HG02678 (cell line): ENCODE measurements around the gene FGFR2.

Experiments
- ATAC-seq: cut with Tn5 transposase; IDR thresholded peaks from one replicate; pipeline ENCODE4 v1.9.1; 2021; ENCODE audit warnings: mild to moderate bottlenecking, moderate library complexity; ENCODE audit not compliant: unreplicated experiment

The FGFR2 gene

GRCh38 chr10:121497513-121498470 is 100.5 kb downstream of the FGFR2 start:
- ATAC-seq = no peak

GRCh38 chr10:121495719-121496118 is 102.5 kb downstream of the FGFR2 start:
- no peak for ATAC-seq

- ATAC-seq = no peak
Observed at GRCh38 chr10:121494296-121494695, 103.9 kb downstream of the FGFR2 start.

DNA sequence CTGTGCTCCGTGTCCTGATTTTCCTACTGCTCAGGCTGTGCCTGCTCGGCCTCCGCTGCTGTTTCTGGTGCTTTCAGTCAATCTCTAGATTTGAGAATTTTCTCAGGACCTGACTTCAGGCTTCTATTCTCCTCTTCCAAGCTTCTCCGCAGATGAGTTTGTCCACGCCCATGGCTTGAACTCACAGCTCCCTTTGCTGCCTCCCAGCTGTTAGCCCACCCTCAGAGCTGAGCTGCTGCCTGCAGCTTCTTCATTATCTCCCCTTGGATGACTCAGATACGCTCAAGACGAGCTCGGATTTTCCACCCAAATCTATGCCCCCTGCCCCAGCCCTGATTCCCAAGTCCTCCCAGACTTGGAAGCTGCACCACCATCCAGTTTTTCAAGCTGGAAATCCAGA is 104.7 kb downstream of the FGFR2 start:
- ATAC-seq = no peak

DNA sequence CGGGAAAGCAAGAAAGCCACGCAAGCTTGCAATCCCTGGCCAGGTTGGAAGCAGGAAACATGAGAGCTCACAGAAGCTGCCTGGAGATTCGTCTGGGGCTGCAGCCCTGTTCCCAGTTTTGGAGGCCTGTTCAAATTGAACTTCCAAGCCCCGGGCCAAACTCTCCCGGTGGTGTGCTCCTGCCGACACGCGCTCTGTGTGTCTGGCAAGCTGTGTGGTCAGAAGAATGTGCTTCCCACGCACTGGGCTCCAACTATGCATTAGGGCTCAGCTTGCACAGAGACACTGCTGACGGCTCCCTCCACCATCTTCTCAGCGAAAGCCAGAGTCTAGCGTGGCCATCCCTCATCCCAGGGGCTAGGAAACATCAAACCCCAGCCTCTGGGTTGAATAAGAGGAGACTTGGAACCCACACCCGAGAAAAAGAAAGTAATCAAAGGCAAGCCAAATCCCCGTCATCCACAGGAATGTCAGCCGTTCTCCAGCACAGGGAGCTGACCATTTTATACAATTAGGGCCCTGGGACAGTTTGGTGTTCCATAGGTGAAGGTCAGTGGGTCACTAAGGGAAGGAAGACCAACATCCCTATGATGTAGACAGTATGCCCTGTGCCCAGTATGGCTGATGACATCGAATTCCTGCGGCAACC is 107.2 kb downstream of the FGFR2 start:
- ATAC-seq = no peak

- ATAC-seq = no peak
Observed at GRCh38 chr10:121485436-121486139, 112.7 kb downstream of the FGFR2 start.

GRCh38 chr10:121484816-121485215 is 113.4 kb downstream of the FGFR2 start:
- no peak for ATAC-seq

GRCh38 chr10:121484401-121484800 is 113.8 kb downstream of the FGFR2 start:
- no peak for ATAC-seq

DNA sequence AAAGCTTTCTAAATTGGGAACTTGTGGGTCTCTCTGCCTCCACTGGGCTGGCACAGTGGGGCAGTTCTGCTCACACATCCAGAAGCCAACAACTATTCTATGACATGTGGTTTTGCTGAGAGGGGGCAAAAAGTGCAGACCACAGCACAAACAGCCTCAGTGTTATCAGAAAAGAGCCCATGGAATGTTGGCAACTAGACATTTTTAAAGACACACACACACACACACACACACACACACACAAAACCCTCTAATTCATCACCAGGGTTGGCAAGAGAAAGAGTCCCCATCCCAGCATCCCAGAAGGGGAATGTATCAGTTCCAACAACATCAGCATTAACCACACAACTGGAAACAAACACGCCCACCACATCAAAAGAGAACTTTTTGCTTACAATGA is 117.1 kb downstream of the FGFR2 start:
- ATAC-seq = no peak

DNA sequence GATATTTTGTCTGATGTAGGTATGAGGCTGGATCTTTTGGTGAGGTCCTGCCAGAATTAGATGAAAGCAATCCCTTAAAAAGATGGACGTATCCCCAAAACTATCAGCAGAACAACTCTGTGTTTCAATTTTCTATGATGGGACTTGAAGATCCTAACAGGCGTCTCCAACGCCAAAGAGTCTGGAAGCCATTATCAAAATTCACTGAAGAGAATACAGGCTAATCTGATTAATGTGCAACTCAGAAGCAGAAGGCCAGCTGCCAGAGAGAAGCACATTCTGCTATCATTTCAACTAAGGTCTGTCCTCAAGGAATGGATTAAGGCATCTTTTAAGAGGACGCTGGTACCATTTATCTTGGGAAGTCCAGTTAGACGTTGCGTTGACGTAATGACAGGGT is 119.7 kb downstream of the FGFR2 start:
- ATAC-seq = no peak

DNA sequence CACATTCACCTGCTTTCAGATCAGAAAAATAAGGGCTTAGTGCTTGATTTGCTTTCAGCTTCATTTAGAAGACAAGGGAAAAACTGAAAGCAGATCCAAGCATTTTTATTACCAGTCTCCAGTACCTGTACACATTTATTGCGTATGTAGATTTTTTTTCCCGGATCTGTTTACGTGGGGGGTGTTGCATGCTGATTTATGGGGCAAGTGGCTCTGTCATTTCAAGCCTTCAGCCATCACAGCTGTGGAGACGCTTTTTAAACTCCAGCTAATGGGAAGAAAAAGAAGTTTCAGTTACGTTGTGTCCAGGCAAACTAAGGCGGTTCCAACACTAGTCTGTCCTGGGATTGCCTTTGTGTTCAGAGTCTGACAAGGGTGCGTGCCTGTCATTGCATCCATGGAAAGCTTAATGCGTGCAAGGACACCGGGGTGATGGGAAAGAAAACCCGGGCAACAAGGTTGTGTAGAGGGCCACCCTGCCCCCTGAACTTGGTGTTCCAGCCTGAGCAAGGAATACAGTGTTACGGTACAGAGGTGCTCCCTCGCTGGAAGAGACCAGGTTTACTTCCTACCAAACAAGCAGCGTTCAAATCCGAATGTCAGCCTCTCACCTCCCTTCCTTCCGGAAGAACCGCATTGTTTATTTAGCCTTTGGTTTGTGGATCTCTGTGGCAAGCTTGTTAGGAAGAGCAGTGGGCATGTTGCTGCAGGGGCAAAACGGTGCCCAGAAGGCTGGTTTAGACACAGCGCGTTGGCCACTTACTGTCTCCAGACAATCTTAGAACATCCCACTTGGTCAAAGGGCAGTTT is 128.2 kb downstream of the FGFR2 start:
- no peak for ATAC-seq

GRCh38 chr10:121468726-121469125 is 129.5 kb downstream of the FGFR2 start:
- ATAC-seq = no peak

DNA sequence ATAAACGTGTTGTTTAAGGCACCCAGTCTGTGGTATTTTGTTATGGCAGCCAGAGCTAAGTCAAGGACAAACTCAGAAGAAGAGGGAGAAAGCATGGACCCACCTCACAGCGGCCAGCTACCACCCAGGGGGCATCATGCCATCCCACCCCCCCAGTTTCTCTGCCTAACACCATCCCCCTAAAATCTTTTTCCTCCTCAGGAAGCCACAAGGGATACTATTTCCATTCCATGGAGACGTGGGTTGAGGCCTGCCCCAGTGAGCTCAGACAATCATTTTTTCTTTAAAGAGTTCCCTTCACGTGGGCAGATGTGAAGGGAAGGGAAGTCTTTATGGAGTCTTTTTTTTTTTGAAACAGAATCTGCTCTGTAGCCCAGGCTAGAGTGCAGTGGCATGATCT is 131.8 kb downstream of the FGFR2 start:
- ATAC-seq = no peak

DNA sequence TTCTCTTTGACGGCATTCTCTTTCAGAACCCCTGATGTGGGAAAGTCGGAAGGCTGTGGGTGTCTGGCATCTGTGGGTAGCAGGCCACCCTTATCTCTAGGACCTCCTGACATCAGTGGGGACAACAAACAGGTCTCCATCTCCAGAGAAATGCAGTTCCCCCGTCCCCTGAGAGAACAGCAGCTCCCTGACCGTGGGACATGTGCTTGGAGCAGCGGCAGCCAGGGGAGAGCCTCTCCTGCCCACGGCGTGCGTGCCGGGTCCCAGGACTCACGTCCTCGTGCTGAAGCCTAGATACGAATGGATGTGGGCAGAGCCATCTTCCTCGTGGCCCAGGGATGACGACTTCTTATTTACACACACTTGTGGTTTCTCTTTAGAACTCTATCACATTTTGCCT is 133.0 kb downstream of the FGFR2 start:
- ATAC-seq = no peak

GRCh38 chr10:121464517-121464916 is 133.7 kb downstream of the FGFR2 start:
- no peak for ATAC-seq

DNA sequence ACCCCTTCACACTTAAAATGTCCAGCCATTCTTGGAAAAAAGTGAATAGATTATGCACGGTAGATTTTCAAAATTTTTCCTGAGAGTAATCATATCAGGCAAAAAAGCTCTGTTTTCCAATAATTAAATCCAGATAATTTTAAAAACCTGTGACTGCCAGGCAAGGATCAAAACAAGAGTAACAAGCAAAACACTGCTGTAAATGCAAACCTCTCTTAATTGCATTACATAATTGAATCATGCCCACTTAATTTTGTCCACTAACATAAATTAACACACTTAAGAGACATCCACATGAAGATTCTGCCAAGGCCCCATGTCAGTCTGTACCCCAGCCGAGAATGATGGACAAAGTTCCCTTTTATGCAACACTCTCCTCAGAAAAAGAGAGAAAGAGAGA is 135.3 kb downstream of the FGFR2 start:
- ATAC-seq = no peak

DNA sequence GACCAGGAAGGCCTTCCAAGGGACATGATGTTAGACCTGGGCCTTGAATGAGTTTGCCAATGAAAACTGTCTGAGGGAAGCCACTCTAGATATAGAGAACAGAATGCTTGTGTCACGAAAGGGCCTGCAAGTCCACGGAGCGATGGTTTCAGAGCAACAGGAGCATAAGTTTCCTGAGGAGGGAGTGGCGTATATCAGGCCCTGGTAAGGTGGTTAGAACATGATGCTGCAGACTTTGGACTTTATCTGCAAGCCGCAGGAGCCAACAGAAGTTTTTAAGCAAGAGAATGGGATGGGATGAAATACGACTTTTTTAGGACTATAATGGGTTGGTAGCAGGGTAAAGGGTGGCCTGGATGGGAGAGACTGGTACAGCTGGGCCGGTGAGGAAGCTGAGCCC is 136.0 kb downstream of the FGFR2 start:
- ATAC-seq = no peak

DNA sequence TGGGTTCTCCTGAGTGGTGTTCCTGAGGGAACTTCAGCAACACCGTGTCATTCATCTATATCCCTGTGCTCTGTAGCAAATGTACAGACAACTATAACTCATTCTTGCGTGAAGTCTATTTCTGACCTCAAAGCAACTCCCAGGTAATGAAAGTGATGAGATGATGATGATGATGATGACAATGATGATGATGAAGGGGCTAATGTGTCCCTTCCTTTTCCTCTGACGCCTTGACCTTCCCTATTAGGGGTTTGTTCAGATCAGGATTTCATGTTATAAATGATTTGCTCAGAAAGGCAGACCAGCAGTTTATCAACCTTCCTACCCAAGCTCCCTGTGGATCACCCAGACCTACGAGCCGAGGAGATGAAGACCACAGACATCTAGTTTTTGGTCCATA is 136.9 kb downstream of the FGFR2 start:
- ATAC-seq = no peak

- ATAC-seq = no peak
Observed at GRCh38 chr10:121460733-121461132, 137.5 kb downstream of the FGFR2 start.

- no peak for ATAC-seq
Observed at GRCh38 chr10:121459622-121460453, 138.4 kb downstream of the FGFR2 start.
